Fibroblast of mammary gland (primary cell): ENCODE results near the gene ITGB2.

Source experiments
- DNase-seq: peaks from one replicate; pipeline ENCODE4 v3.0.0-alpha.2; 2010; ENCODE audit warnings: low read depth
- H3K4me3 ChIP-seq: 2 replicates; pipeline ENCODE4 v1.5.1; 2011; ENCODE audit warnings: low read depth, mild to moderate bottlenecking, low read length, moderate library complexity; ENCODE audit not compliant: control insufficient read depth
- CTCF ChIP-seq: conservative IDR thresholded peaks from 2 replicates; pipeline ENCODE4 v1.5.1; 2011; ENCODE audit warnings: low read depth, low read length, inconsistent platforms; ENCODE audit not compliant: control insufficient read depth, insufficient read depth

The ITGB2 gene

GRCh38 chr21:44944596-44944995, 23.9 kb upstream of the ITGB2 start:
- H3K4me3 ChIP-seq = no peak overlapping the region
- DNase-seq = no peak
- no peak for TF ChIP-seq CTCF

GRCh38 chr21:44943686-44944550, 23.2 kb upstream of the ITGB2 start:
- H3K4me3 ChIP-seq = no peak overlapping the region
- DNase-seq = no peak
- no peak for TF ChIP-seq CTCF

GRCh38 chr21:44943005-44943685, 22.4 kb upstream of the ITGB2 start:
- TF ChIP-seq CTCF = no peak
- no peak overlapping the region for H3K4me3 ChIP-seq
- DNase-seq = no peak

DNA sequence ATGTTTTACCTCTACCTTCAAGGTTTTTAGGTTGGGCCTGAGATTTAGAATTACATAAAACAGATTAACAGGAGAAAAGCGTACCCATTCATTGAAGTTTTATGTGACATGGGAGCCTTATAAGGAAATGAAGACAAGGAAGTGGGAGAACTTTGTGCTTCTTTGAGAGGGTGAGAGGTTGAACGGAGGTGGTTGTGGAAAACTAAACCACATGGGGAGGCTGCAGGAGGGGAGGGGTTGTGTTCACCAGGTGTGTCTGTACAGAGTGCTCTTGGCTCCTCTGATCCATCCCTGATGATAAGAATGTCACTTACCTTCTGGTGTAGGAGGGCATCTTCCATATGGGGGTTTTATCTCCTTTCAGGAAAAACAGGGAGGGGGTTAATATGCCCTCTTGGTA, 21.9 kb upstream of the ITGB2 start:
- no peak overlapping the region for H3K4me3 ChIP-seq
- no peak for TF ChIP-seq CTCF
- DNase-seq = no peak

DNA sequence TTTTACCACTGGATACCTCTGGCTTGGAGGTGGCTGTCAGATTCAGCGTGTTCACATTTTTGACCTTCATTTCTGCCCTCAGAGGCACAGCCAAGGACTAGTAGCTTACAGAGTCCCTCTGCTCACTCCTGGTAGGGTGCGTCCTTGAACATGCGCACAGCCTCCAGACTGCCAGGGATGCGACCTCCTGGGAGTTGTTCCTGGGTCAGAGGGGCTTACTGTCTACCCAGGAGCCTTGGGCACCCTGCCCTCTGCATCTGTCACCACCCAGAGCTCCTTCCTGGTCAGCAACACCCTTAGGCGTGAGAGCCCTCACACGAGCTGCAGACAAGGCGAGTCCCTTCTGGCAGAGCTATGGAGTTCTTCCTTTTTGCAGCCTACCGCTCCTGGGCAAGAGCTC, 20.9 kb upstream of the ITGB2 start:
- TF ChIP-seq CTCF = no peak
- no peak overlapping the region for H3K4me3 ChIP-seq
- DNase-seq = no peak

DNA sequence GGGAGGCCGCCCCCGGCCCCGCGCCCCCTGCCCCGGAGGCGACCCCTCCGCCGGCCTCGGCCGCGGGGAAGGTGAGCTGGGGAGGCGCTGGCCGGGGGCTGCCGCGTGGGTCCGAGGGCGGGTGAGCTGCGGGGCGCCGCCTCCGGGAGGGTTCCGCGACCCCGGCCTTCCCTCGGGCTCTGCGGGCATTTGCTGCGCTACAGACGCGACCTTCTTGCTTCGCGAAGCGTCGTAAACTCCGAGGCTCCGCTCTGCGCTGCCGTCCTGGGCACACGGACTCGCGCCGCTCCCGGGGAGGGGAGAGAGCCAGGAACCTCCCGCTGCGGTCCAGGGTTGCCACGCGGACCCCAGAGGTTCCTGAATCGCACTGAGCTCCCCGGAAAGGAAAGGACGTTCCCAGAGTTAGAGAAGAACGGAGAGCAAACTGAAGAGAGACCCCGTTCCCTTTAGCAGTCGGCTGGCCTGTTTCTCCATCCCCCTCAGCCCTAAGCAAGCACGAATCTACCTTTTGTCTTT, 19.5 kb upstream of the ITGB2 start:
- no peak for DNase-seq
- peak overlapping the region; percentile 89 for H3K4me3 ChIP-seq
- no peak for TF ChIP-seq CTCF
